Activated CD8-positive, alpha-beta memory T cell treated with anti-CD3 and anti-CD28 coated beads, Interleukin-2, amount 10 ng/mL, durations not matched to agents 7 days and 5 days (primary cell): ENCODE measurements around the gene HDAC7. TPM values are rescaled to one million over a fixed set of nuclear protein-coding genes. Genes with fewer than 3 reads are reported as not detected.
A peak's percentile ranks its signal among the peaks of the same experiment; 100 is the strongest.

Experiments used
- ATAC-seq: fragments of 150-1000 bp; cut with Tn5 transposase; one replicate; pipeline ENCODE4 v1.10.0; 2021; ENCODE audit warnings: moderate library complexity
- CTCF ChIA-PET: fragments of 350-600 bp; sonication (Branson Sonifier 250); formaldehyde crosslinking; loops from one replicate; lab custom pipeline; 2021; ENCODE audit warnings: antibody characterized with exemption; lab: Charles Lee
- DNase-seq: peaks from one replicate; pipeline ENCODE4 v3.0.0-alpha.2; 2020
- H3K27ac Mint-ChIP-seq: one replicate; pipeline ENCODE4 v1.8.0; 2021; ENCODE audit warnings: mild to moderate bottlenecking, mixed read lengths
- H3K27me3 Mint-ChIP-seq: one replicate; pipeline ENCODE4 v1.8.0; 2021; ENCODE audit warnings: mixed read lengths
- H3K36me3 Mint-ChIP-seq: one replicate; pipeline ENCODE4 v1.8.0; 2021; ENCODE audit warnings: mild to moderate bottlenecking, mixed read lengths
- H3K4me1 Mint-ChIP-seq: one replicate; pipeline ENCODE4 v1.8.0; 2021; ENCODE audit warnings: mixed read lengths
- H3K4me3 Mint-ChIP-seq: one replicate; pipeline ENCODE4 v1.8.0; 2021; ENCODE audit warnings: mild to moderate bottlenecking, moderate library complexity, mixed read lengths
- H3K9me3 Mint-ChIP-seq: one replicate; pipeline ENCODE4 v1.8.0; 2022; ENCODE audit warnings: low read depth, mixed read lengths
- total RNA-seq, 2 experiments: library from RNA; stranded (reverse); gene quantifications; one replicate each; pipeline ENCODE4 v1.2.3, GENCODE V29; 2021

Gene HDAC7
- total RNA-seq, 2 experiments from 2014 or later = 226 to 284 TPM

GRCh38 chr12:47835006-47835830, 15.5 kb upstream of the HDAC7 start:
- Mint-ChIP-seq H3K27me3 (peaks cover 2% of the 10 kb centered on the region), H3K4me3 (no peak overlapping the region), H3K27ac (peak overlapping the region; percentile 26), H3K4me1 (peaks cover 69% of the 10 kb centered on the region), H3K36me3 (no peaks in the 10 kb centered on the region), H3K9me3 (no peaks in the 10 kb centered on the region)
- no peak for DNase-seq
- no peak for ATAC-seq
- CTCF ChIA-PET = interaction anchor here (0.6 to 21.9 kb wide), 11 partner anchors 11 to 329 kb away, joined by 3 to 775 read pairs (median 48); partner anchors contain the start of genes HDAC7, RPAP3 and SLC48A1

GRCh38 chr12:47834199-47834903, 14.6 kb upstream of the HDAC7 start:
- Mint-ChIP-seq H3K4me1 (peaks cover 71% of the 10 kb centered on the region), H3K27me3 (no peaks in the 10 kb centered on the region), H3K4me3 (no peak overlapping the region), H3K9me3 (no peaks in the 10 kb centered on the region), H3K36me3 (no peaks in the 10 kb centered on the region), H3K27ac (peak overlapping the region; percentile 40)
- DNase-seq (no peak), ATAC-seq (no peak)
- CTCF ChIA-PET = interaction anchor here (0.8 to 21.9 kb wide), 9 partner anchors 10 to 341 kb away, joined by 3 to 775 read pairs (median 9); partner anchors contain the start of genes HDAC7, RPAP3 and SLC48A1

- H3K27me3 Mint-ChIP-seq = no peaks in the 10 kb centered on the region
- no peak overlapping the region for H3K4me3 Mint-ChIP-seq
- ATAC-seq = no peak
- H3K27ac Mint-ChIP-seq = peak overlapping the region; percentile 88
- H3K9me3 Mint-ChIP-seq = no peaks in the 10 kb centered on the region
- peaks cover 74% of the 10 kb centered on the region for H3K4me1 Mint-ChIP-seq
- CTCF ChIA-PET = interaction anchor here (0.8 to 21.9 kb wide), 12 partner anchors 9 to 342 kb away, joined by 3 to 775 read pairs (median 5); partner anchors contain the start of genes HDAC7, RPAP3 and SLC48A1
- no peak for DNase-seq
- H3K36me3 Mint-ChIP-seq = no peaks in the 10 kb centered on the region
Measured at GRCh38 chr12:47833591-47834012, 13.9 kb upstream of the HDAC7 start.

GRCh38 chr12:47832263-47832933, 12.7 kb upstream of the HDAC7 start:
- DNase-seq (peak; percentile 67), ATAC-seq (peak; percentile 52)
- Mint-ChIP-seq H3K9me3 (no peaks in the 10 kb centered on the region), H3K4me3 (peak overlapping the region; percentile 76), H3K36me3 (no peaks in the 10 kb centered on the region), H3K27me3 (no peaks in the 10 kb centered on the region), H3K4me1 (peaks cover 72% of the 10 kb centered on the region), H3K27ac (peak overlapping the region; percentile 88)
- CTCF ChIA-PET = interaction anchor here (0.7 to 21.9 kb wide), 15 partner anchors 8 to 131 kb away, joined by 3 to 775 read pairs (median 7); partner anchors contain the start of genes HDAC7, RPAP3, SLC48A1 and TMEM106C

GRCh38 chr12:47829584-47829983, 9.9 kb upstream of the HDAC7 start:
- H3K4me3 Mint-ChIP-seq = no peak overlapping the region
- CTCF ChIA-PET = interaction anchor here (0.7 to 21.9 kb wide), 5 partner anchors 9 to 87 kb away, joined by 3 to 775 read pairs (median 377); partner anchors contain the start of genes HDAC7 and SLC48A1
- no peaks in the 10 kb centered on the region for H3K36me3 Mint-ChIP-seq
- H3K9me3 Mint-ChIP-seq = no peaks in the 10 kb centered on the region
- DNase-seq (no peak), ATAC-seq (no peak)
- peak overlapping the region; percentile 54 for H3K27ac Mint-ChIP-seq
- H3K4me1 Mint-ChIP-seq = peaks cover 73% of the 10 kb centered on the region
- H3K27me3 Mint-ChIP-seq = no peaks in the 10 kb centered on the region

- H3K27me3 Mint-ChIP-seq = no peaks in the 10 kb centered on the region
- ATAC-seq (no peak), DNase-seq (no peak)
- H3K9me3 Mint-ChIP-seq = no peaks in the 10 kb centered on the region
- no peak overlapping the region for H3K4me3 Mint-ChIP-seq
- CTCF ChIA-PET = interaction anchor here (0.7 to 21.9 kb wide), 8 partner anchors 10 to 114 kb away, joined by 3 to 775 read pairs (median 29); partner anchors contain the start of genes HDAC7 and SLC48A1
- H3K27ac Mint-ChIP-seq = no peak overlapping the region
- H3K4me1 Mint-ChIP-seq = peaks cover 73% of the 10 kb centered on the region
- H3K36me3 Mint-ChIP-seq = peaks cover 3% of the 10 kb centered on the region
Measured at GRCh38 chr12:47828976-47829482, 9.3 kb upstream of the HDAC7 start.

GRCh38 chr12:47828008-47828975, 8.6 kb upstream of the HDAC7 start:
- Mint-ChIP-seq H3K36me3 (peaks cover 4% of the 10 kb centered on the region), H3K9me3 (no peaks in the 10 kb centered on the region), H3K27ac (peak overlapping the region; percentile 63)

GRCh38 chr12:47825173-47825639, 5.5 kb upstream of the HDAC7 start:
- no peak for DNase-seq
- H3K9me3 Mint-ChIP-seq = no peaks in the 10 kb centered on the region
- H3K36me3 Mint-ChIP-seq = peaks cover 4% of the 10 kb centered on the region
- H3K4me1 Mint-ChIP-seq = peaks cover 64% of the 10 kb centered on the region
- no peak for ATAC-seq
- CTCF ChIA-PET = interaction anchor here (0.8 to 20.1 kb wide), 6 partner anchors 13 to 82 kb away, joined by 4 to 775 read pairs (median 12); partner anchors contain the start of genes HDAC7 and SLC48A1
- no peaks in the 10 kb centered on the region for H3K27me3 Mint-ChIP-seq
- peak overlapping the region; percentile 88 for H3K27ac Mint-ChIP-seq
- no peak overlapping the region for H3K4me3 Mint-ChIP-seq

More at GRCh38 chr12:47828008-47828975, 8.6 kb upstream of the HDAC7 start:
- DNase-seq = no peak
- no peaks in the 10 kb centered on the region for H3K27me3 Mint-ChIP-seq
- CTCF ChIA-PET = interaction anchor here (1.0 to 21.9 kb wide), 8 partner anchors 11 to 121 kb away, joined by 3 to 775 read pairs (median 29); partner anchors contain the start of genes HDAC7 and SLC48A1
- H3K4me3 Mint-ChIP-seq = no peak overlapping the region
- H3K4me1 Mint-ChIP-seq = peaks cover 72% of the 10 kb centered on the region
- ATAC-seq = no peak

- H3K4me1 Mint-ChIP-seq = peaks cover 65% of the 10 kb centered on the region
- H3K27ac Mint-ChIP-seq = peak overlapping the region; percentile 88
- DNase-seq = no peak
- CTCF ChIA-PET = interaction anchor here (0.8 to 20.1 kb wide), 8 partner anchors 8 to 81 kb away, joined by 3 to 775 read pairs (median 8); partner anchors contain the start of genes HDAC7 and SLC48A1
- peaks cover 4% of the 10 kb centered on the region for H3K36me3 Mint-ChIP-seq
- no peaks in the 10 kb centered on the region for H3K27me3 Mint-ChIP-seq
- no peak overlapping the region for H3K4me3 Mint-ChIP-seq
- H3K9me3 Mint-ChIP-seq = no peaks in the 10 kb centered on the region
- ATAC-seq = no peak
Measured at GRCh38 chr12:47824635-47825034, 4.9 kb upstream of the HDAC7 start.

- no peak overlapping the region for H3K4me3 Mint-ChIP-seq
- H3K4me1 Mint-ChIP-seq = peaks cover 61% of the 10 kb centered on the region
- peak overlapping the region; percentile 88 for H3K27ac Mint-ChIP-seq
- no peak for ATAC-seq
- CTCF ChIA-PET = interaction anchor here (0.8 to 20.1 kb wide), 8 partner anchors 9 to 81 kb away, joined by 3 to 775 read pairs (median 8); partner anchors contain the start of genes HDAC7 and SLC48A1
- peaks cover 4% of the 10 kb centered on the region for H3K36me3 Mint-ChIP-seq
- no peaks in the 10 kb centered on the region for H3K27me3 Mint-ChIP-seq
- H3K9me3 Mint-ChIP-seq = no peaks in the 10 kb centered on the region
- peak; percentile 54 for DNase-seq
Measured at GRCh38 chr12:47824198-47824597, 4.5 kb upstream of the HDAC7 start.

- Mint-ChIP-seq H3K36me3 (peaks cover 5% of the 10 kb centered on the region), H3K9me3 (no peaks in the 10 kb centered on the region), H3K27ac (no peak overlapping the region), H3K4me1 (peaks cover 56% of the 10 kb centered on the region), H3K4me3 (no peak overlapping the region), H3K27me3 (no peaks in the 10 kb centered on the region)
- DNase-seq = no peak
- CTCF ChIA-PET = interaction anchor here (1.0 to 27.3 kb wide), 7 partner anchors 9 to 80 kb away, joined by 5 to 775 read pairs (median 107); partner anchors contain the start of genes HDAC7 and SLC48A1
- no peak for ATAC-seq
Measured at GRCh38 chr12:47823422-47824086, 3.9 kb upstream of the HDAC7 start.
